HG03520 (cell line): Measurements from ENCODE around the gene HOXC11.

Source experiments
- ATAC-seq: cut with Tn5 transposase; IDR thresholded peaks from one replicate; pipeline ENCODE4 v1.9.1; 2021; ENCODE audit warnings: mild to moderate bottlenecking, moderate library complexity; ENCODE audit not compliant: unreplicated experiment

Gene HOXC11

DNA sequence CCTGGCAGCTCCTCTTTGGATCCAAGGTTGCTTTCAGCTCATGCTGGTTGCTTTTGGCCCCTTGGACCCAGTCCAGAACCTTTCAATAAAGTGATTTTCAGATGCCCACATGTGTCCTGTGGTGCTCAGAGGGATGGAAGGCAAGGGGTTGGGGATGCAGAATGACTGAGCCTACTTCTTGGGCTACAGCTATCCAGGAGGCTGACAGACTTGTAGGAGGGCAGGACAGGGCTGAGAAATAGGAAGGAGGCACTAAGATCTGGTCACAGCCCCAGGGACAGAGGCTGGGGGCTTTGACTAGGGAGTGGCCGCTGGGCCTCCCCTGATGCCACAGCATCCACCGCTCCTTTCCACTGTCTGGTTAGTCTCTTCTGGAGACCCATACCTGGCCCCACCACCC, 1.2 kb upstream of the HOXC11 start:
- ATAC-seq: no peak

- ATAC-seq: no peak
Observed at GRCh38 chr12:53972152-53972702, 699 bp upstream of the HOXC11 start.

- no peak for ATAC-seq
Observed at GRCh38 chr12:53973236-53974042, 513 bp downstream of the HOXC11 start.

GRCh38 chr12:53974084-53975063, 1.4 kb downstream of the HOXC11 start, which contains the start of gene HOTAIR:
HOTAIR (minus strand) TSS chr12:53974954.
- no peak for ATAC-seq

- ATAC-seq: no peak
Observed at GRCh38 chr12:53975064-53975471, 2.1 kb downstream of the HOXC11 start.

DNA sequence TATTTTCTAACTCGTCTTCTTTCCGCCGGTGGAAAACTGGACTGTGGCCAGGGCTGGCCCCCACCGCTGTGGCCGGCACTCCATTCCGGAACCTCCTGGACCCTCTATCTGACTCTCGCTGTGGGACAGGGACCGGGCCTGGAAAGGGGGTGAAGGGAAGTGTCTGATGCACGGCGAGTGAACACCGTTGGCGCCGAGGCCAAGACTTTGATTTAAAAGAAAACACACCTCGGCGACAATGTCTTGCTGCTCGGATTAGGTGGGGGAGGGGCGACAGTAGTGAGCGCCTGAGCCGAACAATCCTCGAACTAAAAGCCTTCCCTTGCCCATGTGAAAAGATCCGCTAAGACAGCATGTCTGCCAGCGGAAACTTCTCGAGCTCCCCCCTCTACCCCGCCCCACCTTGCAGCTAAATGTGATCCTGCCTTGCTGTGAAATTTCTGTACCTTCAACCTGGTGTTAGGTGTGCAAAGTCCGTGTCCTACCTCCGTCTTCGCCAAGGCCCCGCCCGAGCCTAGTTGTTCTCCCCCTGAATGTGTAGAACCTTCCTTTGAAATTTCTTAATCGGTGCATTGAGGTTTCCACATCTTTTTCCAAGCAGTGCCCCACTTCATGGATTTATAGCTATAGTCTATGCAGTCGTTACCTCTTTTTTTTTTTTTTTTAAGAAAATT, 2.7 kb downstream of the HOXC11 start:
- ATAC-seq: no peak

GRCh38 chr12:53976172-53976822, 3.4 kb downstream of the HOXC11 start:
- no peak for ATAC-seq

DNA sequence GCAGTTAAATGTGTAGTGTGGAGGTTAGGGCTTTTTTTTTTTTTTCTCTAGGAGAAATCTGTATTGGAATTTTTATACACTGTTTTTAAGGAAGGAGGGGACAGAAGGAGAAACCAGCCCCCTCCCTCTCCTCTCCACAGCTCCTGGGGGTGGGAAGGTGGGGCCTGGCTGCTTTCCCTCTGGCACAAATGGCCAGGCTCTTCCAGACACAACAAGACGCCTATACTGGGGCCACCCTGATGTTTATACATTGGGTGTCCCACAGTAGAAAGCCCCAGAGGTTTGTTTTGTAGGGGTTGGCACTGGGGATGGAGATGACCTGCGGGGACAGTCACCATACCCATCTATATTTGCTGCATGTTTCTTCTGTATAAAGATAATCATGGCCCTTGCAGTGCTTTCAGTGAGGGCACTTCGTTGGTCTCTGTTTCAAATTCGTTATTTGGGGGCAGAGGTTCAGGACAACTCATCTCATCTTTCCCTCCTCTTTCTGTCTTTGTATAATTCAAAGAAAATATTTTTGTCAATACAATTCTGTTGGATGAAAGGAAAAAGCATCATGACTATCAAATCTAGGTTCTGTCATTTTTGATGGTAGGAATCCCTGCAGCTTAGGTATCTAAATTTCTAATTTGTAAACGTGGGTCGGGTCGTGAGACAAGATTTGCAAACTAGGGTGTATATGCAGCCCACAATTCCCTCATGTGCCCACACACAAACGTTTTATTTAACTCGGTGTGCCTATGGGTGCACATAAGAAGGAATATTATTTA, 4.1 kb downstream of the HOXC11 start:
- ATAC-seq: no peak

- no peak for ATAC-seq
Observed at GRCh38 chr12:53977596-53978445, 4.9 kb downstream of the HOXC11 start.

DNA sequence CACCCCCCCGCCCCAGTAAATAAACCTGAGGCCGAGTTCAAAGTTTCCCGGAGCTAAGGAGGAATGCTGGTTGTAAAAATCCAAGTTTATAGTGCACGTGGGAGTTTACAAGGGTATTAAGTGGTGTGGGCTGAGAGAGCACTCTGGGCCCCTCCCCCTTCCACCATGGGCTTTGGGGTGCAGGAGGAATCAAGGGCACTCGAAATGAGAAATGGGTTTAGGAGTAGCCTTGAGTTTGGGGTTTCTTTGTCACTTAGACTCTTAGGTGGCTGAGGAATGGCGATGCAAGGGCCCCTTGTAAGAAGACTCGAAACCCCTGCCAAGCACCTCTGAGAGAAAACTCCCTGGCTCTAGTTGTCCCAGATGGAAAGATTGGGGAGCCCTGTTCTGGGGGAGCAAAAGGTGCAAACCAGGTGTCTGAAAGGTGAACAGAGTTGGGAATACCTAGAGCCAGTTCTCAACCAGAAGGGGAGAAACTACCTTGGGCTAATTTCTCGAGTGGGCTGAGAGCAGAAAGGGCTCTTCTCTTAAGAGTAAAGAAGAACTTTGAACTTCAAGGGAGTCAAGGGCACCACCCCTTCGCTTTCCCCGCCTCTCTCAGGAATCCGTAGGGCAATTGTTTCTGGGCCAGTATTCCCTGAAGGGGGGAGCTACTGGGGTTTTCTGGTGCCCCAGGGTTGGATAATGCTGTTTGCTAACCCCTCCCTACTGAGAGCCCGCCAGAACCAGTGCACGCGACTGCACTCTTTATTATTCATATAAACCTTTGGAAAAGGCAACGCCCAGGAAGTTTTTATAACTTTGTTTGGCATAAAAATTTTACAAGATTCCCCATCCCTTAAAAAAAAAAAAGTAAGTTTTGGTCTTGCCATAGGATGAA, 5.8 kb downstream of the HOXC11 start:
- ATAC-seq: no peak

DNA sequence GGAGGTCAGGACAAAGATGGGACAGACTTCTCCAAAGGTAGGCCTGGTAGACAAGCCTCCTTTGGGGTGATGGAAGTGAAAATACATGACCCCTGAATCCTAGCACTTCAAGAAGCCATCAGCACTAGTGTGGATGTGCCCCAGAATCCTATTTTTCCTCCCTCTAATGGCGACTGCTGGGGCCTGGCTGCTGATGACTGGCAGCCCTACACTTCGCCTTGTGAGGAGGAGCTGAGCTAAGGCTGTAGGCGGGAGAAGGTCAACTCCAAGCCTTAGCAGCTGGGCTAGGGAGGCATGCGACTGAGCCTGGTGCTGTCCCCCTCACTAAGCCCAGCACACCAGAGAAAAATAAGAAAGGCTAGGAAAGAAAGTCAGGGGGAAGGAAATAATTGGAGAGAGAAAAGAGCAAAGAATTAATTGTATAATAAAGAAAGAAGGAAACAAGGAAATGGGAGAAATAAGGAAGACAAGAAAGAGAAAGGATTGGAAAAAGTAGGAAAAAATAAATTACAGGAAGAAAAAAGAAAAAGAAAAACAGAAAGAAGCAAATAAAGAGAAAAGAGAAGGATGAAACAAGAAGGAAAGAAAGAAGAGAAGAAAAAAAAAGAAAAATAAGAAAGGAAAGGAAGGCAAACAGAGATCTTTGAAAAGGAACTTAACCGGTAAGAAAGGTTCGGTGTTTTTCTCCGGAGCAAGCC, 7.3 kb downstream of the HOXC11 start:
- no peak for ATAC-seq

- ATAC-seq: no peak
Observed at GRCh38 chr12:53980802-53981496, 8.0 kb downstream of the HOXC11 start.

- ATAC-seq: no peak
Observed at GRCh38 chr12:53981634-53982565, 9.0 kb downstream of the HOXC11 start.

- ATAC-seq: no peak
Observed at GRCh38 chr12:53982648-53983567, 10.0 kb downstream of the HOXC11 start.
